Endothelial cell of umbilical vein (primary cell): ENCODE data around the gene PDE3B. TPM values are rescaled to one million over a fixed set of nuclear protein-coding genes. Genes with fewer than 3 reads are reported as not detected.

Source experiments
- BruUV-seq: library from RNA; stranded (reverse); fragments of 400-500 nt; replicated peaks from 2 replicates; lab custom pipeline; 2021; lab: Mats Ljungman, UMichigan
- CTCF ChIA-PET: fragments of 300-600, 350-600 bp; sonication (Branson Sonifier 250); formaldehyde crosslinking; loops from one replicate; lab custom pipeline; 2021; ENCODE audit warnings: antibody characterized with exemption, inconsistent platforms; lab: Charles Lee
- POLR2A ChIA-PET: fragments of 300-600, 350-600 bp; sonication (Branson Sonifier 250); formaldehyde crosslinking; loops from one replicate; lab custom pipeline; 2021; ENCODE audit warnings: antibody characterized with exemption, inconsistent platforms; lab: Charles Lee
- DNase-seq: peaks from one replicate; pipeline ENCODE4 v3.0.0-alpha.2; 2011; ENCODE audit warnings: low read depth, low spot score
- FAIRE-seq: peaks from 2 replicates; lab custom pipeline; 2011; peaks lifted over from hg19 to GRCh38; lab: Jason Lieb, UNC
- H2AFZ ChIP-seq: 2 replicates; pipeline ENCODE4 v1.6.0; 2012; ENCODE audit warnings: low read depth, low read length, control low read depth, inconsistent platforms
- H3K27ac ChIP-seq: 2 replicates; pipeline ENCODE4 v1.5.1; 2011; ENCODE audit warnings: low read depth, mild to moderate bottlenecking, control low read depth, low read length, moderate library complexity; ENCODE audit not compliant: insufficient read depth
- H3K27me3 ChIP-seq, 2 experiments: 2 replicates each; pipeline versions ENCODE4 v1.6.0 to v1.6.1; 2011; ENCODE audit warnings: low read length in 2 of 2, mixed read lengths in 1 of 2; ENCODE audit not compliant: control insufficient read depth in 2 of 2, insufficient read depth in 2 of 2
- H3K36me3 ChIP-seq, 2 experiments: 2 replicates in 1 of 2; 3 replicates in 1 of 2; pipeline ENCODE4 v1.5.1; 2011; ENCODE audit warnings: low read length in 2 of 2, mild to moderate bottlenecking in 1 of 2, moderate library complexity in 1 of 2; ENCODE audit not compliant: control insufficient read depth in 2 of 2, insufficient read depth in 2 of 2; ENCODE audit errors: extremely low read depth in 1 of 2
- H3K4me1 ChIP-seq: 3 replicates; pipeline ENCODE4 v1.5.1; 2011; ENCODE audit warnings: mild to moderate bottlenecking, low read length; ENCODE audit not compliant: control insufficient read depth, insufficient read depth; ENCODE audit errors: extremely low read depth
- H3K4me2 ChIP-seq: 2 replicates; pipeline ENCODE4 v1.6.1; 2011; ENCODE audit warnings: low read length, control low read depth, mixed read lengths; ENCODE audit not compliant: insufficient read depth
- H3K4me3 ChIP-seq, 3 experiments: fragments of 200-600 bp in 1 of 3; sonication (generic), shearing (Covaris generic) in 1 of 3; replicated peaks in 1 of 3; 2 replicates each; pipeline ENCODE4 v1.5.1; 2011 to 2016; ENCODE audit warnings: control low read depth in 3 of 3, low read length in 3 of 3, mild to moderate bottlenecking in 2 of 3, inconsistent platforms in 1 of 3, low read depth in 1 of 3, moderate library complexity in 1 of 3; ENCODE audit not compliant: insufficient read depth in 1 of 3
- H3K79me2 ChIP-seq: 2 replicates; pipeline ENCODE4 v1.6.0; 2012; ENCODE audit warnings: low read length, inconsistent platforms; ENCODE audit not compliant: control insufficient read depth, insufficient read depth
- H3K9ac ChIP-seq: replicated peaks from 2 replicates; pipeline ENCODE3; 2011; ENCODE audit warnings: low read length, control low read depth; ENCODE audit not compliant: insufficient read depth; ENCODE audit errors: extremely low read depth
- H3K9me1 ChIP-seq: replicated peaks from 3 replicates; pipeline ENCODE4 v1.6.0; 2011; ENCODE audit warnings: mild to moderate bottlenecking, low read length; ENCODE audit not compliant: control insufficient read depth, insufficient read depth; ENCODE audit errors: extremely low read depth
- H3K9me3 ChIP-seq: replicated peaks from 2 replicates; pipeline ENCODE4 v1.5.1; 2012; ENCODE audit warnings: low read length, inconsistent platforms; ENCODE audit not compliant: control insufficient read depth, insufficient read depth
- H4K20me1 ChIP-seq: replicated peaks from 2 replicates; pipeline ENCODE3; 2011; ENCODE audit warnings: mild to moderate bottlenecking, low read length; ENCODE audit not compliant: control insufficient read depth, insufficient read depth; ENCODE audit errors: extremely low read depth
- EZH2 ChIP-seq: IDR thresholded peaks from 2 replicates; pipeline ENCODE4 v1.6.1; 2012; ENCODE audit warnings: borderline replicate concordance, low read depth, mild to moderate bottlenecking, moderate library complexity, low read length, inconsistent platforms; ENCODE audit not compliant: severe bottlenecking
- FOS ChIP-seq: IDR thresholded peaks from 2 replicates; pipeline ENCODE4 v1.6.1; 2011; ENCODE audit warnings: mild to moderate bottlenecking, low read length, moderate library complexity, borderline replicate concordance; ENCODE audit not compliant: insufficient read depth
- GATA2 ChIP-seq: IDR thresholded peaks from 2 replicates; pipeline ENCODE4 v1.7.0; 2011; ENCODE audit warnings: low read depth, mild to moderate bottlenecking, moderate library complexity, mixed read lengths, low read length; ENCODE audit not compliant: insufficient read length, insufficient read depth
- JUN ChIP-seq: IDR thresholded peaks from 2 replicates; pipeline ENCODE4 v1.6.1; 2011; ENCODE audit warnings: borderline replicate concordance, low read depth; ENCODE audit not compliant: insufficient read length, insufficient read depth
- MAX ChIP-seq: IDR thresholded peaks from 2 replicates; pipeline ENCODE4 v1.6.1; 2011; ENCODE audit not compliant: insufficient read depth, insufficient read length
- MYC ChIP-seq: IDR thresholded peaks from one replicate; pipeline ENCODE4 v1.6.1; 2011; ENCODE audit warnings: mild to moderate bottlenecking, low read depth, low read length
- POLR2A ChIP-seq: IDR thresholded peaks from 2 replicates; pipeline ENCODE4 v1.6.1; 2012; ENCODE audit warnings: low read depth, mild to moderate bottlenecking, control low read depth, low read length
- POLR2AphosphoS5 ChIP-seq: IDR thresholded peaks from 2 replicates; pipeline ENCODE4 v1.6.1; 2012; ENCODE audit warnings: low read depth, mild to moderate bottlenecking, control low read depth, low read length, moderate library complexity; ENCODE audit not compliant: insufficient read depth
- dilution Hi-C: fragments of 300-500 bp; cut with MboI; formaldehyde crosslinking; loops from one replicate; pipeline ENCODE4 v1.15.0; 2019; ENCODE audit warnings: low sequenced_read_pairs; ENCODE audit not compliant: extremely low pct_ligation_motif_present
- intact Hi-C: fragments of 100-400 bp; cut with micrococcal nuclease; formaldehyde crosslinking; loops from one replicate; pipeline ENCODE4 v1.10.0; 2022
- polyA plus RNA-seq, 4 experiments: library from polyadenylated mRNA; depleted of rRNA in 3 of 4; stranded (reverse) in 3 of 4; unstranded in 1 of 4; fragments of >200 nt; gene quantifications; 2 replicates each; pipeline versions ENCODE4 v1.2.1 to v1.2.3, GENCODE V29; 2011 to 2012; ENCODE audit warnings: missing spikeins in 1 of 4
- total RNA-seq: library from RNA; stranded (reverse); gene quantifications from 2 replicates; pipeline ENCODE4 v1.2.3, GENCODE V29; 2021
- TF ChIP-seq, protein P1 (sequence below), 2 donors: IDR thresholded peaks; 1 replicate in 1 of 2; 2 replicates in 1 of 2; pipeline ENCODE4 v1.5.1; 2011; ENCODE audit warnings: low read length in 2 of 2, mild to moderate bottlenecking in 2 of 2, moderate library complexity in 2 of 2, control low read depth in 1 of 2, inconsistent platforms in 1 of 2, low read depth in 1 of 2; ENCODE audit not compliant: insufficient read depth in 1 of 2; ENCODE audit errors: extremely low read depth in 1 of 2

Gene PDE3B
- total and polyA plus RNA-seq, 2 donors (not counting 3 experiments of a cell fraction or from before 2014, with no cell fraction given), result 0.26 to 1.9 TPM

GRCh38 chr11:14813516-14813915 is 169.9 kb downstream of the PDE3B start:
- Histone ChIP-seq H4K20me1 (no peaks in the 10 kb centered on the region), H3K9me1 (no peaks in the 10 kb centered on the region), H3K4me1 (no peaks in the 10 kb centered on the region), H3K27ac (no peak overlapping the region), H3K79me2 (no peaks in the 10 kb centered on the region), H3K36me3 (no peaks in the 10 kb centered on the region), H2AFZ (no peak overlapping the region), H3K4me3 (no peak overlapping the region), H3K4me2 (no peak overlapping the region), H3K9me3 (no peaks in the 10 kb centered on the region), H3K27me3 (no peaks in the 10 kb centered on the region), H3K9ac (no peak overlapping the region)
- CTCF ChIA-PET, result interaction anchor here (2.7 kb wide), 1 partner anchor 94 kb away, joined by 13 read pairs; no protein-coding TSS in a partner anchor
- dilution Hi-C loops (no loop called here), intact Hi-C loops (no loop called here)
- DNase-seq (no peak), FAIRE-seq (no peak)
- TF ChIP-seq POLR2AphosphoS5 (no peak), MYC (no peak), EZH2 (no peak), FOS (no peak), MAX (no peak), POLR2A (no peak), JUN (no peak), GATA2 (no peak)
- TF ChIP-seq, protein P1, sequence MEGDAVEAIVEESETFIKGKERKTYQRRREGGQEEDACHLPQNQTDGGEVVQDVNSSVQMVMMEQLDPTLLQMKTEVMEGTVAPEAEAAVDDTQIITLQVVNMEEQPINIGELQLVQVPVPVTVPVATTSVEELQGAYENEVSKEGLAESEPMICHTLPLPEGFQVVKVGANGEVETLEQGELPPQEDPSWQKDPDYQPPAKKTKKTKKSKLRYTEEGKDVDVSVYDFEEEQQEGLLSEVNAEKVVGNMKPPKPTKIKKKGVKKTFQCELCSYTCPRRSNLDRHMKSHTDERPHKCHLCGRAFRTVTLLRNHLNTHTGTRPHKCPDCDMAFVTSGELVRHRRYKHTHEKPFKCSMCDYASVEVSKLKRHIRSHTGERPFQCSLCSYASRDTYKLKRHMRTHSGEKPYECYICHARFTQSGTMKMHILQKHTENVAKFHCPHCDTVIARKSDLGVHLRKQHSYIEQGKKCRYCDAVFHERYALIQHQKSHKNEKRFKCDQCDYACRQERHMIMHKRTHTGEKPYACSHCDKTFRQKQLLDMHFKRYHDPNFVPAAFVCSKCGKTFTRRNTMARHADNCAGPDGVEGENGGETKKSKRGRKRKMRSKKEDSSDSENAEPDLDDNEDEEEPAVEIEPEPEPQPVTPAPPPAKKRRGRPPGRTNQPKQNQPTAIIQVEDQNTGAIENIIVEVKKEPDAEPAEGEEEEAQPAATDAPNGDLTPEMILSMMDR (IDR thresholded peaks at IDR 0.05; ENCODE audit: extremely low read depth in 1 of 2, insufficient read depth in 1 of 2, low read depth in 1 of 2, low read length in 2 of 2), result no peak
- POLR2A ChIA-PET, result no interaction called here
- BruUV-seq, result no TSS peak
